Activated naive CD8-positive, alpha-beta T cell treated with anti-CD3 and anti-CD28 coated beads for 36 hours (primary cell): ENCODE data around the gene PRAF2. TPM values are rescaled to one million over a fixed set of nuclear protein-coding genes. Genes with fewer than 3 reads are reported as not detected.

Experiments used
- DNase-seq: peaks from one replicate; pipeline ENCODE4 v3.0.0; 2021
- H3K27ac Mint-ChIP-seq: one replicate; pipeline ENCODE4 v1.8.0; 2022; ENCODE audit warnings: mild to moderate bottlenecking, moderate library complexity, mixed read lengths
- H3K27me3 Mint-ChIP-seq: one replicate; pipeline ENCODE4 v1.8.0; 2022; ENCODE audit warnings: mild to moderate bottlenecking, mixed read lengths
- H3K36me3 Mint-ChIP-seq: one replicate; pipeline ENCODE4 v1.8.0; 2021; ENCODE audit warnings: mild to moderate bottlenecking, mixed read lengths
- H3K4me1 Mint-ChIP-seq: one replicate; pipeline ENCODE4 v1.8.0; 2021; ENCODE audit warnings: mixed read lengths
- H3K4me3 Mint-ChIP-seq: one replicate; pipeline ENCODE4 v1.8.0; 2022; ENCODE audit warnings: mild to moderate bottlenecking, moderate library complexity, mixed read lengths
- H3K9me3 Mint-ChIP-seq: one replicate; pipeline ENCODE4 v1.8.0; 2022; ENCODE audit warnings: mixed read lengths
- total RNA-seq, 2 experiments: library from RNA; stranded (reverse); gene quantifications; one replicate each; pipeline ENCODE4 v1.2.3, GENCODE V29; 2021

PRAF2 gene
- total RNA-seq, 2 experiments from 2014 or later, result 10.1 to 11.9 TPM

GRCh38 chrX:49040376-49040955 lies 33.3 kb downstream of the PRAF2 start:
- Mint-ChIP-seq H3K4me1 (peaks cover 28% of the 10 kb centered on the region), H3K27ac (peak overlapping the region; percentile 65), H3K9me3 (no peaks in the 10 kb centered on the region), H3K36me3 (peaks cover 5% of the 10 kb centered on the region), H3K27me3 (no peaks in the 10 kb centered on the region), H3K4me3 (peak overlapping the region; percentile 47)
- DNase-seq, result no peak

GRCh38 chrX:49039598-49040375 lies 34.0 kb downstream of the PRAF2 start:
- Mint-ChIP-seq H3K27me3 (no peaks in the 10 kb centered on the region), H3K36me3 (peaks cover 5% of the 10 kb centered on the region), H3K27ac (peak overlapping the region; percentile 65), H3K4me3 (peak overlapping the region; percentile 47), H3K4me1 (peaks cover 28% of the 10 kb centered on the region), H3K9me3 (no peaks in the 10 kb centered on the region)
- peak; percentile 40 for DNase-seq

DNA sequence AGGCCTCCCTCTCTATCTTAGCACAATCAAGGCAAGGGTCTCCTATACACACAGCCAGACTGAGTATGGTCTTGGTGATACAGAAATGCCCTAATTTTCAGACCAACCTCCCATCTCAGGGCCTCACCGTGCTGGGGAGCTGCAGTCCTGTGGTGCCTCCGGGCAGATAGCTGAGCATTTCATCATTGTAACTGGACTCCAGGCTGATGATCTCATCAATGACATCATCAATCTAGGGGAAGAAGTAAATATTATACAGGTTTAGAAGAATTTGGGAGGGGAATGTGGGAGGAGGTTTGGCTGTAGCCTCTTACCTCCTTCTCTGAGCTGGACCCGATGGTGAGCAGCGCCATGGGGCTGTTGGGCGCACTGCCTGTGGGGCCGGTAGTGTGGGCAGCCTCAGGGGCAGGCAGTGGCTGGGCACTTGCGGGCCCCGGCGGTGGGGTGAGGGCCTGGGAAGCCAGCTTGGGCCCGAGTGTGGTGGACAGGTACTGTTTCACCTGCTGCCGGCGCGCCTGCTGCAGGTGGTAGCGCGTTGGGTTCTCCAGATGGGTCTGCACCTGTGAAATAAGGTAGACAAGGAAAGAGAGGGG lies 35.8 kb downstream of the PRAF2 start:
- H3K4me3 Mint-ChIP-seq, result no peak overlapping the region
- peaks cover 5% of the 10 kb centered on the region for H3K36me3 Mint-ChIP-seq
- H3K9me3 Mint-ChIP-seq, result no peaks in the 10 kb centered on the region
- H3K4me1 Mint-ChIP-seq, result peaks cover 23% of the 10 kb centered on the region
- H3K27me3 Mint-ChIP-seq, result no peaks in the 10 kb centered on the region
- H3K27ac Mint-ChIP-seq, result peak overlapping the region; percentile 34
- DNase-seq, result no peak

GRCh38 chrX:49030283-49030682 lies 43.5 kb downstream of the PRAF2 start:
- no peaks in the 10 kb centered on the region for H3K27me3 Mint-ChIP-seq
- H3K36me3 Mint-ChIP-seq, result peaks cover 2% of the 10 kb centered on the region
- no peak overlapping the region for H3K4me3 Mint-ChIP-seq
- DNase-seq, result no peak
- H3K9me3 Mint-ChIP-seq, result no peaks in the 10 kb centered on the region
- H3K27ac Mint-ChIP-seq, result no peak overlapping the region
- H3K4me1 Mint-ChIP-seq, result no peaks in the 10 kb centered on the region

DNA sequence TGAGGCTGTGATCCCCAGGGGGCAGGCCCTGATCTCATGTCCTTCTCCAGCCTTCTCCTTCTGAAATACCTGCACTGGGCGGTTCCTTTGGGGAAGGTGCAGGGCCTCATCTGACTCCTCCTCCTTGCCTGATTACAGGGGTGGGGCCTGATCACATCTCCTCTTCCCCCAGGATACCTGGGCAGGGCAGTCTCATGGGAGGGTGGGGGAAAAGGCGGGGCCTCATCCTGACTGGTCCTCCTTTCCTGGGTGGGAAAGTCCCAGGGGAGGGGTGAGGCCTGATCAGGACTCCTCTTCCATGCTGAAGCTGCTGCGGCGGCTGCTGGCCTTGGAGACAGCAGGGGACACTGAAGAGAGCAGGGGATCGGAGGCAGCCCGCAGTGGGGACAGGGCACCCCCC lies 43.9 kb downstream of the PRAF2 start:
- no peak for DNase-seq
- H3K4me1 Mint-ChIP-seq, result no peaks in the 10 kb centered on the region
- no peak overlapping the region for H3K4me3 Mint-ChIP-seq
- no peaks in the 10 kb centered on the region for H3K9me3 Mint-ChIP-seq
- no peak overlapping the region for H3K27ac Mint-ChIP-seq
- H3K27me3 Mint-ChIP-seq, result no peaks in the 10 kb centered on the region
- peaks cover 2% of the 10 kb centered on the region for H3K36me3 Mint-ChIP-seq

Other genes with a start within 250 kb of the PRAF2 start
- gene ERAS, start 247.5 kb downstream of the PRAF2 start, total RNA-seq, result under 1 TPM; 0.54 to 0.70 TPM
- 1 to 10 TPM; 1.4 to 1.8 TPM for gene PCSK1N, start 238.4 kb downstream of the PRAF2 start, total RNA-seq
- 10 to 100 TPM; 57.8 to 60.5 TPM for gene TIMM17B, start 176.2 kb downstream of the PRAF2 start, total RNA-seq
- 10 to 100 TPM; 84.3 to 85.7 TPM for gene PQBP1, start 176.1 kb downstream of the PRAF2 start, total RNA-seq
- gene SLC35A2, start 162.4 kb downstream of the PRAF2 start, total RNA-seq, result 10 to 100 TPM; 20.8 to 24.0 TPM
- 100 to 1,000 TPM; 213 to 219 TPM for gene PIM2, start 155.0 kb downstream of the PRAF2 start, total RNA-seq
- 10 to 100 TPM; 57.3 to 59.5 TPM for gene OTUD5, start 116.4 kb downstream of the PRAF2 start, total RNA-seq
- 1 to 10 TPM; 1.2 to 1.3 TPM for gene KCND1, start 102.2 kb downstream of the PRAF2 start, total RNA-seq
- gene GRIPAP1, start 71.7 kb downstream of the PRAF2 start, total RNA-seq, result 10 to 100 TPM; 53.7 to 54.3 TPM
- gene TFE3, start 30.6 kb downstream of the PRAF2 start, total RNA-seq, result 10 to 100 TPM; 21.0 to 23.3 TPM
- gene CCDC120, start 15.0 kb downstream of the PRAF2 start, total RNA-seq, result 1 to 10 TPM; 3.7 to 4.3 TPM
- 10 to 100 TPM; 23.7 to 31.1 TPM for gene WDR45, start 5.9 kb upstream of the PRAF2 start, total RNA-seq
- 10 to 100 TPM; 19.9 to 20.0 TPM for gene GPKOW, start 49.7 kb upstream of the PRAF2 start, total RNA-seq
- gene MAGIX, start 88.8 kb upstream of the PRAF2 start, total RNA-seq, result under 1 TPM; 0.47 to 0.88 TPM
- 10 to 100 TPM; 46.8 to 48.2 TPM for gene PLP2, start 97.9 kb upstream of the PRAF2 start, total RNA-seq
- gene PRICKLE3, start 112.4 kb upstream of the PRAF2 start, total RNA-seq, result 10 to 100 TPM; 16.3 to 16.7 TPM
- gene SYP, start 126.2 kb upstream of the PRAF2 start, total RNA-seq, result 1 to 10 TPM; 4.4 to 4.6 TPM
- gene CACNA1F, start 159.3 kb upstream of the PRAF2 start, total RNA-seq, result under 1 TPM; 0.72 to 0.85 TPM
- gene CCDC22, start 161.5 kb upstream of the PRAF2 start, total RNA-seq, result 10 to 100 TPM; 18.3 to 18.9 TPM
- gene FOXP3, start 190.7 kb upstream of the PRAF2 start, total RNA-seq, result 10 to 100 TPM; 11.2 to 11.9 TPM
- gene PPP1R3F, start 195.8 kb upstream of the PRAF2 start, total RNA-seq, result 1 to 10 TPM; 2.1 to 2.5 TPM
- not detected for gene GAGE10, start 229.6 kb upstream of the PRAF2 start, total RNA-seq
- not detected for gene GAGE12J, start 248.0 kb upstream of the PRAF2 start, total RNA-seq